ENCODE measurements around the gene APOBR.
"Not testable (repeated sequence)": the region's sequence is repeated elsewhere in the genome, so short reads cannot be mapped to it uniquely, and the experiment has no call there.

APOBR gene

GRCh38 chr16:28499854-28500253 lies 5.4 kb downstream of the APOBR start:
- peak in 1 of 2 donors; percentile 40 for DNase-seq

GRCh38 chr16:28500476-28501180 lies 6.2 kb downstream of the APOBR start:
- peak; percentile 61 to 74 for DNase-seq

- DNase-seq = no peak
Measured at GRCh38 chr16:28501258-28502232, 7.1 kb downstream of the APOBR start.

- DNase-seq = no peak
Measured at GRCh38 chr16:28502290-28502689, 7.8 kb downstream of the APOBR start.

GRCh38 chr16:28503470-28504259 lies 9.2 kb downstream of the APOBR start:
- DNase-seq = no peak

- DNase-seq = no peak
Measured at GRCh38 chr16:28504707-28505404, 10.4 kb downstream of the APOBR start.

GRCh38 chr16:28505489-28506137 lies 11.2 kb downstream of the APOBR start:
- DNase-seq = peak; percentile 31 to 49

- no peak for DNase-seq
Measured at GRCh38 chr16:28511031-28511430, 16.6 kb downstream of the APOBR start.

GRCh38 chr16:28511801-28512789 lies 17.7 kb downstream of the APOBR start:
- DNase-seq = no peak

- DNase-seq = no peak
Measured at GRCh38 chr16:28513484-28514181, 19.2 kb downstream of the APOBR start.

- DNase-seq = no peak
Measured at GRCh38 chr16:28514246-28514645, 19.8 kb downstream of the APOBR start.

- DNase-seq = no peak
Measured at GRCh38 chr16:28520672-28521071, 26.2 kb downstream of the APOBR start.

GRCh38 chr16:28521436-28521835 lies 27.0 kb downstream of the APOBR start:
- DNase-seq = no peak

GRCh38 chr16:28522792-28523191 lies 28.3 kb downstream of the APOBR start:
- DNase-seq = no peak

- peak; percentile 47 to 58 for DNase-seq
Measured at GRCh38 chr16:28524681-28525171, 30.3 kb downstream of the APOBR start.

GRCh38 chr16:28526201-28527099 lies 32.0 kb downstream of the APOBR start:
- DNase-seq = no peak

- DNase-seq = not testable (repeated sequence)
Measured at GRCh38 chr16:28527100-28527785, 32.8 kb downstream of the APOBR start.

- DNase-seq = no peak
Measured at GRCh38 chr16:28527985-28528384, 33.5 kb downstream of the APOBR start.

Data from inflammatory macrophage treated with lipopolysaccharide for 1 hour (primary cell).